GM12878 (cell line): ENCODE data around the gene CIB2. TPM values are rescaled to one million over a fixed set of nuclear protein-coding genes. Genes with fewer than 3 reads are reported as not detected.

Experiments used
- ATAC-seq: fragments of 200-7000 bp; cut with Tn5 transposase; 3 replicates; pipeline ENCODE4 v1.9.1; 2020; ENCODE audit warnings: mild to moderate bottlenecking, moderate library complexity
- BruUV-seq: library from RNA; stranded (reverse); fragments of 400-500 nt; replicated peaks from 2 replicates; lab custom pipeline; 2021; lab: Mats Ljungman, UMichigan
- CTCF ChIA-PET: fragments of 300-600 bp; sonication (Branson Sonifier 250); formaldehyde crosslinking; extraction: SDS; loops from one replicate; lab custom pipeline; 2021; ENCODE audit warnings: inconsistent platforms; lab: Yijun Ruan, JAX
- POLR2A ChIA-PET: fragments of 350-600 bp; formaldehyde crosslinking; extraction: SDS; loops from one replicate; lab custom pipeline; 2021; ENCODE audit warnings: inconsistent platforms; lab: Charles Lee
- RAD21 ChIA-PET: fragments of 300-600 bp; sonication (Branson Sonifier 250); formaldehyde crosslinking; loops from one replicate; lab custom pipeline; 2023; ENCODE audit warnings: antibody characterized with exemption; ENCODE audit not compliant: unreplicated experiment; lab: Charles Lee
- SMC1A ChIA-PET: fragments of 300-600 bp; sonication (Branson Sonifier 250); formaldehyde crosslinking; loops from one replicate; lab custom pipeline; 2023; ENCODE audit not compliant: unreplicated experiment, uncharacterized antibody; lab: Charles Lee
- DNase-seq: peaks from one replicate; pipeline ENCODE4 v3.0.0-alpha.2; 2011; ENCODE audit warnings: low read depth, low spot score
- FAIRE-seq: peaks from 3 replicates; lab custom pipeline; 2011; peaks lifted over from hg19 to GRCh38; lab: Jason Lieb, UNC
- H2AFZ ChIP-seq: 2 replicates; pipeline ENCODE4 v1.6.0; 2011; ENCODE audit warnings: low read depth, low read length, control low read depth; ENCODE audit not compliant: control insufficient read depth
- H3K27ac ChIP-seq: 2 replicates; pipeline ENCODE4 v1.5.1; 2011; ENCODE audit warnings: control low read depth; ENCODE audit not compliant: control insufficient read depth, insufficient read depth
- H3K27me3 ChIP-seq, 2 experiments: replicated peaks in 1 of 2; 2 replicates each; pipeline versions ENCODE4 v1.6.0 to v1.6.1; 2011; ENCODE audit warnings: low read length in 1 of 2; ENCODE audit not compliant: control insufficient read depth in 2 of 2, insufficient read depth in 2 of 2
- H3K36me3 ChIP-seq, 2 experiments: 2 replicates each; pipeline ENCODE4 v1.5.1; 2011; ENCODE audit warnings: low read length in 1 of 2; ENCODE audit not compliant: control insufficient read depth in 2 of 2, insufficient read depth in 2 of 2
- H3K4me1 ChIP-seq: 2 replicates; pipeline ENCODE4 v1.6.1; 2011; ENCODE audit warnings: mild to moderate bottlenecking, low read length, moderate library complexity, mixed read lengths; ENCODE audit not compliant: control insufficient read depth, insufficient read depth
- H3K4me2 ChIP-seq: 2 replicates; pipeline ENCODE4 v1.6.0; 2011; ENCODE audit warnings: control low read depth; ENCODE audit not compliant: control insufficient read depth, insufficient read depth
- H3K4me3 ChIP-seq: fragments of 200-600 bp; sonication (generic); 2 replicates; pipeline ENCODE4 v1.5.1; 2016
- H3K79me2 ChIP-seq: 2 replicates; pipeline ENCODE4 v1.6.0; 2011; ENCODE audit warnings: low read length; ENCODE audit not compliant: control insufficient read depth, insufficient read depth
- H3K9ac ChIP-seq: 2 replicates; pipeline ENCODE4 v1.8.0; 2011; ENCODE audit warnings: low read length, control low read depth, mixed read lengths; ENCODE audit not compliant: control insufficient read depth, insufficient read depth
- H3K9me3 ChIP-seq: replicated peaks from 3 replicates; pipeline ENCODE4 v1.5.1; 2011; ENCODE audit warnings: mild to moderate bottlenecking, low read length; ENCODE audit not compliant: control insufficient read depth, insufficient read depth
- H4K20me1 ChIP-seq: 2 replicates; pipeline ENCODE4 v1.6.0; 2011; ENCODE audit not compliant: control insufficient read depth, insufficient read depth
- HDAC2 ChIP-seq: fragments of 200-600 bp; sonication (generic); IDR thresholded peaks from 2 replicates; pipeline ENCODE4 v1.6.1; 2017
- MTA2 ChIP-seq: fragments of 450-650 bp; IDR thresholded peaks from 2 replicates; pipeline ENCODE4 v1.6.1; 2016; ENCODE audit warnings: low read depth, mild to moderate bottlenecking, moderate library complexity
- MYC ChIP-seq: IDR thresholded peaks from 2 replicates; pipeline ENCODE4 v1.6.1; 2011; ENCODE audit warnings: mild to moderate bottlenecking, low read length, moderate library complexity, inconsistent platforms; ENCODE audit not compliant: insufficient read depth, insufficient replicate concordance, insufficient read length, severe bottlenecking
- RAD21 ChIP-seq: IDR thresholded peaks from 2 replicates; pipeline ENCODE4 v1.6.1; 2011; ENCODE audit warnings: mild to moderate bottlenecking, low read depth, low read length, moderate library complexity; ENCODE audit not compliant: insufficient read depth
- SMARCA5 ChIP-seq: fragments of 450-650 bp; IDR thresholded peaks from 2 replicates; pipeline ENCODE4 v1.6.1; 2017; ENCODE audit warnings: mild to moderate bottlenecking
- YBX1 ChIP-seq: fragments of 450-650 bp; IDR thresholded peaks from 2 replicates; pipeline ENCODE4 v1.6.1; 2016; ENCODE audit warnings: antibody characterized with exemption
- WGBS: methylation state at CpG from one replicate; pipeline ENCODE4 v1.1.6; 2016; ENCODE audit warnings: low lambda C conversion rate; ENCODE audit not compliant: insufficient replicate concordance, insufficient coverage; ENCODE audit errors: missing lambda C conversion rate; 5-methylcytosine and 5-hydroxymethylcytosine counted together
- in situ Hi-C: fragments of 300-500 bp; cut with MboI; formaldehyde crosslinking; loops from 9 replicates; pipeline ENCODE4 v1.14.3; 2018; ENCODE audit warnings: mixed read lengths
- intact Hi-C: fragments of 100-400 bp; cut with micrococcal nuclease; formaldehyde crosslinking; loops from one replicate; pipeline ENCODE4 v1.14.2; 2022; ENCODE audit not compliant: unreplicated experiment
- polyA plus RNA-seq, 11 experiments: library from polyadenylated mRNA; depleted of rRNA in 4 of 11; unstranded in 6 of 11; stranded (reverse) in 5 of 11; fragments of >200 nt; fragmentation: Nextera tagmentation in 4 of 11; fragmentation: Illumina TruSeq in 1 of 11; extraction: Ambion mirVana in 4 of 11; extraction: Trizol in 1 of 11; gene quantifications; 1 replicate in 1 of 11; 2 replicates in 10 of 11; pipeline versions ENCODE4 v1.2.1 to v1.2.3, GENCODE V29; 2011 to 2016; ENCODE audit warnings: inconsistent platforms in 2 of 11, missing spikeins in 2 of 11, low read depth in 1 of 11
- total RNA-seq, 4 experiments: library from RNA; depleted of rRNA in 3 of 4; stranded (reverse); fragments of >200 nt in 3 of 4; fragmentation: Illumina TruSeq in 1 of 4; extraction: Trizol in 1 of 4; gene quantifications; 2 replicates each; pipeline versions ENCODE4 v1.2.1 to v1.2.3, GENCODE V29; 2013 to 2021
- TF ChIP-seq, protein P1 (sequence below): fragments of 450-650 bp; IDR thresholded peaks from 2 replicates; pipeline ENCODE4 v1.6.1; 2017; ENCODE audit warnings: mild to moderate bottlenecking

The CIB2 gene
- total and polyA plus RNA-seq, 10 of the 15 experiments (the other 5 are each of a cell fraction or from before 2014, with no cell fraction given), result 0.56 to 12.1 (median 7.1) TPM

DNA sequence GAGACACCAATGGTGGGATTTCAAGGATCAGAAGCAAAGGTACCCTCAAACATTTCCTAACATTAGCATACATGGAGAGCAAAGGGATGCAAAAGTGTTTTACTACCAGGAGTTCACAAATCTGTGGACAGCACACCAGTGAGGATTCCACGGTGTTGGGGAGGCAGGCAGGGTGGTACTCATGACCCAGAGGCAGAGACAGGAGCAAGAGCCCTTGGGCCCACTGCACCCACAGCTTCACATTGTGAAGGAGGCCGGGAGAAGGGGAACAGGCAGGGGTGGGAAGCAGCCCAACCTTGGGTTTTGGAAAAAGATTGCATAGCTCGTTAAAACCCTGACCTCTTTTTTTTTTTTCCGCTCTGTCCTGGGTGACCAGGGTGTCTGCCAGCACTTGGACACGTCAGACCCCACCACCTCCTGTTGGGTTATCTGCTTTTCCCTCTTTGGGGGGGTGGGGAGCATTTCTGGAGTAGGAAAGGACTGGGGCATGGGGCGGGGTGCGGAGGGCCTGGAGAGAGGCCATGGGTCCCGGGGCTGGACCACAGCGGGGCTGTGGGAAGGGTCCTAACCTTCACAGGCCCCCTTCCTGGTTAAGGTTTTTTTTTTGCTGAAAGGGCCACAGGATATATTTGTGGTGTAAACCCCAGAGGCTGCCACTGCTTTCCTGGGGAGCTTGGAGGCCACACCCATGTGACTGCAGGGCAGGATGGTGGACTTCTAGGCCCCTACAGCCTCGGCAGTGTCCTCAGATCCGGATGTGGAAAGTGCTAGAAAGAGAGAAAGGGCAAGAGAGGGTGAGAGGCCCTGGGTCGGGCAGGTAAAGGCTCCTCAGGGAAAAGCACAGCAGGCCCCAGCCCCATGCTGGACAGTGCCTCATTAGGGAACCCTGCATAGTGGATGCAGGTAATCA lies 26.4 kb downstream of the CIB2 start:
- intact Hi-C loops, result loop anchor here (5.0 kb wide), 2 partner anchors 38 to 203 kb away; no protein-coding TSS in a partner anchor
- H3K27ac ChIP-seq, result peak overlapping the region; percentile 23; the same call in 1 of the 2 replicates
- ChIA-PET RAD21 (interaction anchor here (0.7 to 10.3 kb wide), 15 partner anchors 14 to 146 kb away, joined by 3 to 157 read pairs (median 6); no protein-coding TSS in a partner anchor), CTCF (interaction anchor here (0.9 to 14.0 kb wide), 9 partner anchors 32 to 333 kb away, joined by 3 to 327 read pairs (median 4); partner anchors contain the start of genes IREB2 and TBC1D2B), SMC1A (interaction anchor here (0.9 to 13.4 kb wide), 9 partner anchors 8 to 145 kb away, joined by 3 to 184 read pairs (median 6); partner anchors contain the start of gene TBC1D2B), POLR2A (interaction anchor here (0.6 to 1.0 kb wide), 2 partner anchors 55 to 95 kb away, joined by 3 read pairs; no protein-coding TSS in a partner anchor)
- H2AFZ ChIP-seq, result no peak overlapping the region
- no peak for FAIRE-seq
- no peak for TF ChIP-seq MYC
- no peak for TF ChIP-seq MTA2
- no peak for TF ChIP-seq RAD21
- TF ChIP-seq, protein P1, sequence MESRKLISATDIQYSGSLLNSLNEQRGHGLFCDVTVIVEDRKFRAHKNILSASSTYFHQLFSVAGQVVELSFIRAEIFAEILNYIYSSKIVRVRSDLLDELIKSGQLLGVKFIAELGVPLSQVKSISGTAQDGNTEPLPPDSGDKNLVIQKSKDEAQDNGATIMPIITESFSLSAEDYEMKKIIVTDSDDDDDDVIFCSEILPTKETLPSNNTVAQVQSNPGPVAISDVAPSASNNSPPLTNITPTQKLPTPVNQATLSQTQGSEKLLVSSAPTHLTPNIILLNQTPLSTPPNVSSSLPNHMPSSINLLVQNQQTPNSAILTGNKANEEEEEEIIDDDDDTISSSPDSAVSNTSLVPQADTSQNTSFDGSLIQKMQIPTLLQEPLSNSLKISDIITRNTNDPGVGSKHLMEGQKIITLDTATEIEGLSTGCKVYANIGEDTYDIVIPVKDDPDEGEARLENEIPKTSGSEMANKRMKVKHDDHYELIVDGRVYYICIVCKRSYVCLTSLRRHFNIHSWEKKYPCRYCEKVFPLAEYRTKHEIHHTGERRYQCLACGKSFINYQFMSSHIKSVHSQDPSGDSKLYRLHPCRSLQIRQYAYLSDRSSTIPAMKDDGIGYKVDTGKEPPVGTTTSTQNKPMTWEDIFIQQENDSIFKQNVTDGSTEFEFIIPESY, result no peak
- no peak for TF ChIP-seq SMARCA5
- no peak for TF ChIP-seq HDAC2
- TF ChIP-seq YBX1, result no peak
- H3K27me3 ChIP-seq, result no peaks in the 10 kb centered on the region
- in situ Hi-C loops, result loop anchor here (5.0 kb wide), 1 partner anchor 138 kb away; no protein-coding TSS in a partner anchor
- H3K4me1 ChIP-seq, result peaks cover 29% of the 10 kb centered on the region
- ATAC-seq, result no peak
- WGBS, result 82% methylated on average over 12 of the region's 12 CpGs
- no TSS peak for BruUV-seq
- no peak overlapping the region for H3K9ac ChIP-seq
- H3K4me2 ChIP-seq, result no peak overlapping the region
- H3K79me2 ChIP-seq, result no peaks in the 10 kb centered on the region
- H4K20me1 ChIP-seq, result no peaks in the 10 kb centered on the region
- DNase-seq, result no peak
- H3K4me3 ChIP-seq, result no peak overlapping the region
- H3K9me3 ChIP-seq, result no peaks in the 10 kb centered on the region
- no peaks in the 10 kb centered on the region for H3K36me3 ChIP-seq
